G401 (cell line): ENCODE measurements around the gene PDIK1L. TPM values are rescaled to one million over a fixed set of nuclear protein-coding genes. Genes with fewer than 3 reads are reported as not detected.

ENCODE experiments used
- DNase-seq: peaks from one replicate; pipeline ENCODE4 v3.0.0-alpha.2; 2015; ENCODE audit warnings: low spot score
- in situ Hi-C: cut with HindIII; loops from 2 replicates; pipeline ENCODE4 v1.10.0; 2016; ENCODE audit warnings: low sequenced_read_pairs, mixed read lengths
- total RNA-seq: library from RNA; depleted of rRNA; stranded (reverse); fragments of >200 nt; shearing (Covaris generic); gene quantifications from 2 replicates; pipeline ENCODE4 v1.2.3, GENCODE V29; 2014

PDIK1L gene
- total RNA-seq, 1 experiment from 2014 or later = 7.1 TPM

DNA sequence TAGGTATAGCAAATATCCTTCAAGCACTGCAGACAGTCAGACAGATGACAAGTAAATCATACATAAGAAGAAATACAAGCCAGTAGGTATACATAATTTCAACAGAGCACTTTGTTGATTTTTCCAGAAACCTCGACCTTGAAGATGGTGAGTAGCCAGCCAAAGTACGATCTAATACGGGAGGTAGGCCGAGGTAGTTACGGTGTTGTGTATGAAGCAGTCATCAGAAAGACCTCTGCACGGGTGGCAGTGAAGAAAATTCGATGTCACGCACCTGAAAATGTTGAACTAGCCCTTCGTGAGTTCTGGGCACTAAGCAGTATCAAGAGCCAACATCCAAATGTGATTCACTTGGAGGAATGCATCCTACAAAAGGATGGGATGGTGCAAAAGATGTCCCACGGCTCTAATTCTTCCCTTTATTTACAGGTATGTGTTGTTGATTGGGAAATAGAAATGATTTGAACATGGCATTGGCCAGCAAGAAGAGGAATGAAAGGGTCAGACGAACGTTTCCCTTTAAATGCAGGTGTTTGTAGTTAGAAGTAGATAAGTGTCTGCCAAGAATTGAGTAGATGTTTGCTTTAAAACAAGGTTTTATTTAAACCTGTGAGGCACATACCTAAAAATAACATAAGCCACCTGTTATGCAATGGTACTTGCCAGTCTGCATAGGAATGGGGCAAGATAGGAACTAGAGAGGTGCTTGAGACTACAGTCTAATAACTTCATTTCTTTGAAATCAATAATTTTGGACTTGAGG is 2.7 kb downstream of the PDIK1L start:
- no peak for DNase-seq
- in situ Hi-C loops = no loop called here

DNA sequence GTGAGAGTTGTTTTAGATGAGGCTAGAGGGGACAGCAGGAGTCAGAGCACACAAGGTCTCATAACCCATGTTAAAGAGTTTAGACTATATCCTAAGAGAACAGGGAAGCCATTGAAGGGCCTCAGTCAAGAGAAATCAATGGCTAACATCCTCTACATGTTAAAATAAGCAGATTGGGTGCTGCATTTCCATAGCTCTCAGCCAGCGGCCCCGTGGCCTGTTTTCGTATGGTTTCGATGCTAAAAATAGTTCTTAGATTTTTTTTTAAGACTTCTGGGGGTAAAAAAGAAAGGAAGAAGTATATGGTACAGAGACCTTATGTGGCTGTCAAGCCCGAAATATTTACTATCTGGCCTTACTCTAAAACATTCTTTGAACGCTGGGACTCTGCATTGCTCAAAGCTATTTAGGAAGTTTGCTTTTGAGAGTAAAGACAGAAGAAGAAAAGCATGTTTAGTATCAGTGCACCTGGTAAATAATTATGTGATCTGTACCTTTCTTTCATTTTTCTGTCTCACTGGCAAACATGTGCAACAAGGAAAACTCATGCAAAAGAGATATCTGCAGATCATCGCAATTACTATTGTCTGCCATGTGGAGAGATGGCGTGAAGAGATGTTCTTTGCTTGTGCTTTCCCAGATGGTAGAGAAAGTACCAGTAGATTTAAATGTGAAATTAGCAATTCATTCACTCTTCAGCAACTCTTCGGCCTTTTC is 8.4 kb downstream of the PDIK1L start:
- in situ Hi-C loops = no loop called here
- no peak for DNase-seq

DNA sequence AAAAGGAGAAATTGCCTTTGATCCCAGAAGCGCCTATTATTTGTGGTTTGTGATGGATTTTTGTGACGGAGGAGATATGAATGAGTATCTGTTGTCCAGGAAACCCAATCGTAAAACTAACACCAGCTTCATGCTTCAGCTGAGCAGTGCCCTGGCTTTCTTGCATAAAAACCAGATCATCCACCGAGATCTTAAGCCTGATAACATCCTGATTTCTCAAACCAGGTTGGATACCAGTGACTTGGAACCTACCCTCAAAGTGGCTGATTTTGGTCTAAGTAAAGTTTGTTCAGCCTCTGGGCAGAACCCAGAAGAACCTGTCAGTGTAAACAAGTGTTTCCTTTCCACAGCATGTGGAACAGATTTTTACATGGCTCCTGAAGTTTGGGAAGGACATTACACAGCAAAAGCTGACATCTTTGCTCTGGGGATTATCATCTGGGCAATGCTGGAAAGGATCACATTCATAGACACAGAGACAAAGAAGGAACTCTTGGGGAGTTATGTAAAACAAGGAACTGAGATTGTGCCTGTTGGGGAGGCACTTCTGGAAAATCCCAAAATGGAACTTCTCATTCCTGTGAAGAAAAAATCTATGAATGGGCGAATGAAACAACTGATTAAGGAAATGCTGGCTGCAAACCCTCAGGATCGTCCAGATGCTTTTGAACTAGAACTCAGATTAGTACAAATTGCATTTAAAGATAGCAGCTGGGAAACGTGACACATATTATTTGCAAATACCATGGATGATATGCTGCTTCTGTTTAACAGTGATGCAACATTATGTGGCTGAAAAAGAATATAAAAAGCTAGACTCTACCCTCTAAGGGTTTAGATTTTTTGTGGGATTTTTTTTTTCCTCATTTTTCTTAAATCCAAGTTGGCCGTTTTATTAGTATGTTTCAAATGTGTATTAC is 10.5 kb downstream of the PDIK1L start:
- in situ Hi-C loops = no loop called here
- no peak for DNase-seq

DNA sequence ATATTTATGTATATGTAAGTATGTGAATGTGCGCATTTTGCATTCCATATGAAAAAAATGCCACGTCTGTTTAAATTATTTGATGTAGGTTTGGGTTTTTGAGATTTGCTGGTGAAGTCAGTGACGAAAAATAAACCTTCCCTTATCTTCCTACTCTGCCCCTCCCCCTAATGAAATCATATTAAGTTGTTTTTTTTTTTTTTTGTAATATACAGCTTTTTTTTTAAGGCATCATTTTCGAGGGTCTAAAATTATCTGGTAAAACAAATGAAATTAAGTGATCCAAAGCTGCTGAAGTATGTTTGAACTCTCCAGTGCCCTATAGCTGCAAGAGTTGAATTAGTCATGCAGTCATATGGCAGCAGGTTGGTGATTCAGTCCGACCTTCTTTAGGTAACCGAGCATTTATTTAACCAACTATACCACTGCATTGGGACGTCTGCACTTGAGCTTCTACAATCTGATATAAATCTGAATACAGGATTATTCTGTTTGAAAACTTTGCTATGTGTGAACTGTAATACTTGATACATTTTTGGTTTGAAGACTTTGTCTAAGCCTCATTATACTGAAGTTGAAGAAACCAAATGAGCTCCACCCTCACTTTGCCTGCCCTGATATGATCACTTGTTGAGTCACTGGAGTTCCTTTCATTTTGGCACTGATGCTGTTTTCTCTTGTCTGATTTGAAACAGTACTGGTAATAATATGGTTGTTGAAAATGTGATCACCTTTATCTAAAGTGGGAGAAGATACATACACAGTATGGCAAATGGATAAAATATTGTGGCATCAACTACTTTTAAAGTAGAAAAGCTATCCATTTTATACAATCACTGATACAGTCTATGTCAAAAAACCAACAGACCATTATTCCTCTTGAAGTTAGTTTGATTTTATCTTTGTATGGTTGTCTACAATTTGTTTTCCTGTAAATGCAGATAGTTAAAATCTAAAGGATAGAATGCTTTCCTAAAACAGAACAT is 11.7 kb downstream of the PDIK1L start:
- in situ Hi-C loops = no loop called here
- no peak for DNase-seq

DNA sequence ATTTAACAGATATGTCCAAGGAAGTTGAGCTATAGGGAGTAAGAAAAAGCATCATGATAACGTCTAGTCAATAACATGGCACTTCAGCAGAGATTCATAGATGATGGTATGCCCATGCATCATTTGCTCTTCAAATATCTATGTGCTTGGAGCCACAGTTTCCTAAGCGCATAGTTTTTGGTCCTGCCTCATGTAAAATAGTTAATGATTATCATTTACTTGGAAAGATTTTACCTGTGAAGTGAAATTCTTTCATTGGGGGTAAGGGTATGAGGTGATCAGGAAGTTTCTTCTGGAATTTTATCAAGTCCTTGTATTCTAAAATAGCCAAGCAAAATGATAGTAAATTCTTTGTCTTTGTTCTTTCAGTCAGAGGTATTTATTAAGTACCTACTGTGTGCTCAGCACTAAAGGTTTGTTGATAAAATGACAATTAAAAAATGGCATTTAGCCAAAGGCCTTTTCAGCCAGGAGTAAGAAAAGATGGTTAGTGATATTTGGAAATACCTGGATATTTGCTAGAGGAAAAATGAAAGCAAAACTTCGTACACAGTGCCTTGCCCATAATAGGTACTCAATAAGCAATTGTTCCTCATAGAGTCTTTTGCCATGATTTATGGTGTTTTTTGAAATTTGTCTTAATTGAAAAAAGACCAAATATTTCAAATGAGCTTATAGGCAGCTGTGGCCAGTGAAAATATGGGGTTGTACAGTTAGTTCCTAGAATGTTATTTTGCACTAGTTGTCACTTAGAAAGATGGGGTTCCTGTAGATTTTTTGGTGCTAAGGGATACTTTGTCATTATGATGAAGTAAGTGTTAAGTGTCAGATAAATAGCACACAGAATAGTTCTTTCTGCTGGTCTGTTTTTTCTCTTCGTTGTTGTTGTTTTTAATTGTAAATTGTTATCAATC is 13.1 kb downstream of the PDIK1L start:
- in situ Hi-C loops = no loop called here
- no peak for DNase-seq

DNA sequence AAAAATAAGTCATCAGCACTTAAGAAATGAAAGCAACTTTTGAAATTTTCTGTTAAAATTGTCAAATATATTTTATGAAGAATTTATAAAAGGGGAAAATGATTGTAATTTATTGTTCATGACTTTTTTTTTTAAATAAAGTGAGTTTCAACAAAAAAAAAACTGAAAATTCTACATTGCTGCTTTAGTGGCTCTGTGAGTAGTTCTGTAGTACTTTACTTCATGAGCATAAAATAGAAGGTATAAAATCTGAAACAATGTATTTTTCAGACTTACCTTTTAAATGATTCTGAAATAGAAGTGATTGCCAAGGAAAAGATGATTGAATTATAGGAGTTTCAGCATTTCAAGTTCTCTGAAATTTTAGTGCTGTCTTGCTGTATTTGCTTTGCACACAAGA is 13.8 kb downstream of the PDIK1L start:
- DNase-seq = no peak
- in situ Hi-C loops = no loop called here

DNA sequence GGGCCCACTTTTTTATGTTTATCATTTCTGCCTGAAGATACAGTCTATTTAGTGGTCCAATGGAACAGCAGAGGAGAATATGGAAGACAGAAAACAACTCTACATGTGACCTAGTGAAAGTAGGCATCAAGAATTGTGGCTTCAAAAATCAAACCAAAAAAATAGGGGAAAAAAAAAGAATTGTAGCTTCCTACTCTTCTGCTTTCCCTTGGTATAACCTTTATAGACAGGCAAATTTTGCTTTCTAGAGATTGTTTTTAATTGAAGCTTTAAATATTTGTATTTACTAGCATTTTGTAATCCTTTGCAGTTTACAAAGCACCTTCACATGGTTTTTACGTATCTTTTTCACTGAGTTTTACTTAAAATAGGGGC is 14.3 kb downstream of the PDIK1L start:
- DNase-seq = no peak
- in situ Hi-C loops = no loop called here

DNA sequence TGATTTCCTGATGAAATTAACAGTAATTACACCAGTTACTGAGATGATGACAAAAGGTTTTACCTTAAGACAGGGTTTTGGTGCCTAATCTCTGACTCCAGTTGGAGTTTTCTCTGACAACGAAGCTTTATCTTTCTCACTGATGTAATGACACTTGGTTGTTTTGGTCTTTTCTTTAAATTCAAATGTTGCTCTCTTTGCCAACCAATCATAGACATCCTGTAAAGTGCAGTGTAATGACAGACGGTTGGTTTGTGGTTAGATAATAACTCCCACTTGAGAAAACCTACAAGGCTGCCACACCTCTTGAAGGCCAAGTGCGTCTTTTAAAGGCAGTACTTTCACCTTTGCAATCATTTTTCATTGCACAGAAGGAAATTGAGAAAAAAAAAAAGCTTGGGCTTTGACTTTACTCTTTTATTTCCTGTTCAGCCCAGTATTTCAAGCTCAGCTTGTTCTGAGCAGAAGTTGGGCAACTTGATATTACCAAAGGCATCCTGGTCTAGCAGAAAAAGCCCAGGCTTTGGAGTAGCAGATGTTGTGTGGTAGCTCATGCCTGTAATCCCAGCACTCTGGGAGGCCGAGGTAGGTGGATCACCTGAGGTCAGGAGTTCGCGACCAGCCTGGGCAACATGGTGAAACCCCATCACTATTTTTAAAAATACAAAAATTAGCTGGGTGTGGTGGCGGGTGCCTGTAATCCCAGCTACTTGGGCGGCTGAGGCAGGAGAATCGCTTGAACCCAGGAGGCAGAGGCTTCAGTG is 14.9 kb downstream of the PDIK1L start:
- in situ Hi-C loops = no loop called here
- DNase-seq = no peak

DNA sequence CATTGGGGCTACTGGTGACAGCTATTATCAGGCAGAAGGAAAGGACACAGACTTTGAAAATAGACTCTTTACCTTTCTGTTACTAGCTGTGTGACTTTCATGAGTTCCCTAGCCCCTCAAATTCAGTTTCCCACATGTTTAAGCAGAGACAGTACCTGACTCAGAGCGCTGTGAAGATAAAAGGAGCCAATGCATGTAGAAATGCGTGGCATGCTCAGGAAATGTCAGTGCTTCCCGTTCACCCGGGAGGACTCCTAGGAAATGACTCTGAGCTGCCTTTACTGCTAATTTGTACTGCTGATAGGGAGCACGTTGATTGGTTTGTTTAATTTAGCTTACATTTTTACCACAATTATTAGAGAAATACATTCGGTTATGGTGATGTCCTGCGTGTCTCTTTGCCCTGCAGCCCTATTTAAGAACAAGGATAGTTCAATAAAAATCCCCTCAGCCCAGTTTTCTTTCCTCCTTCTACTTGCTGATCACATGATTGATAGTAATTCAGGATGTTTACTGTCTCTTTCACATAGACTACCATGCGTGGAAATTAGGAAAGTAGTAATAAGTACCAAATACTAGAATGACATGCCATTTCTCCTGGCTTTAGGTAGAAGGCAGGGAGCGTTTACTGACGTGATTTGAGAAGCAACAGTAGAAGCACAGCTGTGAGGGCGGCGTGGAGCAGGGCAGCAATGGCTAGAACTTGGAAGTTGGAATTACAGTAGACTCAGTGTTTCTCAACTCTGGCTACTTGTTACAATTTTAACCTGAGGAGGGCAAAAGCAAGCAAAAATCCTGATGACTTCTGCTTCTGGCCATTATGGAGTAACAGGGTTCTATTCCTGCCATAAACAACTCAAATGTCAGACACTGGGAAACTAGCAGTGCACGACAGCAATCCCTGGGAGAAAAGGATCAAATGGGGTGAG is 15.9 kb downstream of the PDIK1L start:
- in situ Hi-C loops = no loop called here
- DNase-seq = no peak

DNA sequence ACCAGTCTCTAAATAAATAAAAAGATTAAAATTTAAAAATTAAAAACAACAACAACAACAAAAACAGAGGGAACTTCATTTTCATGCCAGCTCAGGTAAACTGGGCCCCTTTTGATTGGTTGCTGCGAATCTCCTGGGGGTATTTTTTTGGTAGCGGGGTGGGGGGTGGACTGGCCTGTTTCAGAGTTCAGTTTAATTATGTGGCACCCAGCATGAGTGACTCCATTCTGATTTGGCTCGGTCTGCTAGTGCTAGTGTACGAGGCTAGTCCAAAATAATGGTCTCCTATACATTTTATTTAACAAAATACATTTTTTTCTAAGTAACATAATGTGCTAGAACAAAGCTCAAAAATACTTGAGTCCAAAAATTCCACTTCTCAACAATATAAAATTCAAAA is 18.2 kb downstream of the PDIK1L start:
- in situ Hi-C loops = no loop called here
- no peak for DNase-seq

DNA sequence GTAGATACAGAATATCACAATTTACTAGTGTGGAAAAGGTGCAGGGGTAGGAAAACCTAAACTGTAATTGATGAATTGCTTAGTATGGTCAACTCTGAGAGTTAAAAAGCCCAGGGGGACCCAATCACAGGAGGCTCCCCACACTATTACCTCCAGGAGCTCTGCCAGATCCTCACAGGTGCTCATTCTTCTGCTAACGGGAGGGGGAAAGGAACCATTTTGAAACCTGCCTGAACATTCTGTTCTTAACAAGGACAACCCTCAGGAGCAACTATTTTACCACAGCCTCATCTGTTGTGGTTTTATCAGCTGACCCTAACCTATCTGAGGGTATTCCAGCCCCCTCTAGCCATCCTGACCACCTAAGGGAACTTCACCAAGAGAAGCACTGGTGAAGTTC is 19.1 kb downstream of the PDIK1L start:
- in situ Hi-C loops = no loop called here
- no peak for DNase-seq

DNA sequence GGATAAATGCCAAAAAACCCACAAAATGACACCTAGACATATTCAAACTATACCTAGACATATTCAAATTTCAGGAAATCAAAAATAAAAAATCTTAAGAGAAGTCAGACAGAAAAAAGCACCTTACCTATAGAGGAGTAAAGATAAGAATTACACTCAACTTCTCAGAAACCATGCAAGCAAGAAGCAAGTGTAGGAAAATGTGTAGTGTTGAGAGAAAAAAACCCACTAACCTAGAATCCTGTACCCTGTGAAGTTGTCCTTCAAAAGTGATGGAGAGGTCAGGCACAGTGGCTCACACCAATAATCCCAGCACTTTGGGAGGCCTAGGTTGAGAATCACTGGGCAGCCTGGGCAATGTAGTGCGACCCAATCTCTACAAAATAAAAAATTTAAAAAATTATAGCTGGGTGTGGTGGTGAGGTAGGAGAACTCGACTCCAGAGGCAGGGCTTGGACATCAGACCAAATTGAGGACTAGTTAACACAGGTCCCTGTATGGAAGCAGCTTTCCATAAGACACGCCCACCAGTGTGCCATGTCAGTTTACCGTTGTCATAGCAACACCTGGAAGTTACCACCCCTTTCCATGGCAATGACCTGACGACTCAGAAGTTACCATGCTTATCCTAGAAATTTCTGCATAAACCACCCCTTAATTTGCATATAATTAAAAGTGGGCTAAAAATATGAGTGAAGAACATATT is 20.7 kb downstream of the PDIK1L start:
- in situ Hi-C loops = no loop called here

DNA sequence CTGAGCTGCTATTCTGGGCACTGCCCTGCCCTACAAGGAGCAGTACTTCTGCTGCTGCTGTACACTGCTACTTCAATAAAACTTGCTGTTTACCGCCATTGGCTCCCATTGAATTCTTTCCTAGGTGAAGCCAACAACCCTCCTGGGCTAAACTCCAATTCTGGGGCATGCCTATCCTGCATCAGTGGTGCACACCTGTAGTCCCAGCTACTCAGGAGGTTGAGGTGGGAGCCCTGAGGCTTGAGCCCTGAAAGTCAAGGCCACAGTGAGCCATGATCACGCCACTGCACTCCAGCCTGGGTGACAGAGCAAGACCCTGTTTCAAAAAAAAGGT is 21.2 kb downstream of the PDIK1L start:
- DNase-seq = no peak
- in situ Hi-C loops = no loop called here

More for the DNA sequence above, 20.7 kb downstream of the PDIK1L start:
- no peak for DNase-seq

DNA sequence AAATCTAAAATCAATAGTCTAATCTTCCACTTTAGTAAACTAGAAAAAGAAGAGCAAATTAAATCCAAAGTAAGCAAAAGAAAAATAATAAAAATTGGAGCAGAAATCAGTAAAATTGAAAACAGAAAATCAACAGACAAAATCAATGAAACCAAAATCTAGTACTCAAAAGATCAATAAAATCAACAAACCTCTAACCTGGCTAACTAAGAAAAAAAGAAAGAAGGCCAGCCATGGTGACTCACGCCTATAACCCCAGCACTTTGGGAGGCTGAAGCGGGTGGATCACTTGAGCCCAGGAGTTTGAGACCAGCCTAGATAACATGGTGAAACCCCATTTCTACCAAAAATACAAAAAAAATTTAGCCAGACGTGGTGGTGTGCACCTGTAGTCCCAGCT is 22.8 kb downstream of the PDIK1L start:
- in situ Hi-C loops = no loop called here
- no peak for DNase-seq

DNA sequence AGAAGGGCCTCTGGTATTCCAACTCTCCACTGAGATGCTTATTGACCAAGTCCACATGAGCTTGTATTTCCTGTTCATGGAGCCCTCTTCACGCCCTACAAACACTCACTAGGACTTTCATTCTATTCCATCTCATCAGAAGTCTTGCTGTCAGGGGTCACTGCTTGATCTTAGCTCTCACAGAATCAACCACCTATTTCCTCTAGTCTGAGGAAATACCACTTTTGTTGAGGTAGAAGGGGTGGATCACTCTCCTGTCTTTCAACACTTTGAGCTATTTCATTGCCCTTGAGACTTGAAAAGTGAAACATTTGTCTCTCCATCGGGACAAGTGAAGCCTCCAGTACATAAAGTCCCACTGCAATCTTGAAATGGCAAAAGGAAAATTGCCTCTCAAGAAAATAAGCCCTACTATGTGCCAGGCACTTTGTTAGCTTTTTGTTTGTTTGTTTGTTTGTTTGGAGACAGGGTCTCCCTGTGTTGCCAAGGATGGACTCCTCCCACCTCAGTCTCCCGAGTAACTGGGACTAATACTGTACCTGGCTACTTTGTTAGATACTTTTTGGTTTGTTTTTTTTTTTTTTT is 27.4 kb downstream of the PDIK1L start:
- no peak for DNase-seq
- in situ Hi-C loops = no loop called here
